Sigmoid colon (tissue), 4 donors: ENCODE measurements around the gene ESR1.

Experiments
- CTCF ChIP-seq, 4 experiments: fragments of 450-650 bp in 3 of 4; fragments of 200-600 bp in 1 of 4; IDR thresholded peaks; one replicate each; pipeline ENCODE4 v1.5.1; 2016 to 2019; ENCODE audit warnings: antibody characterized with exemption in 4 of 4, mild to moderate bottlenecking in 3 of 4, moderate library complexity in 2 of 4
- EP300 ChIP-seq, 4 donors: sonication (generic); formaldehyde crosslinking; IDR thresholded peaks; one replicate each; pipeline ENCODE4 v1.6.1; 2017; ENCODE audit warnings: antibody characterized with exemption in 4 of 4
- POLR2A ChIP-seq, 2 donors: fragments of 450-650 bp; IDR thresholded peaks; one replicate each; pipeline ENCODE4 v1.6.1; 2016; ENCODE audit warnings: antibody characterized with exemption in 2 of 2, mild to moderate bottlenecking in 2 of 2, moderate library complexity in 2 of 2
- POLR2AphosphoS5 ChIP-seq, 4 donors: sonication (generic); formaldehyde crosslinking; IDR thresholded peaks; one replicate each; pipeline ENCODE4 v1.6.1; 2017; ENCODE audit warnings: antibody characterized with exemption in 4 of 4

GRCh38 chr6:151958332-151958731, 150.8 kb downstream of the ESR1 start:
- no peak for TF ChIP-seq CTCF (IDR thresholded peaks at IDR 0.05)
- no peak for TF ChIP-seq POLR2A (IDR thresholded peaks at IDR 0.05)
- no peak for TF ChIP-seq POLR2AphosphoS5 (IDR thresholded peaks at IDR 0.05)
- TF ChIP-seq EP300 (IDR thresholded peaks at IDR 0.05) = no peak
